ELR (cell line): ENCODE results near the gene ADAMTSL3.

Source experiments
- DNase-seq: peaks from one replicate; pipeline ENCODE4 v3.0.0-alpha.2; 2015; ENCODE audit warnings: low read depth

ADAMTSL3 gene

DNA sequence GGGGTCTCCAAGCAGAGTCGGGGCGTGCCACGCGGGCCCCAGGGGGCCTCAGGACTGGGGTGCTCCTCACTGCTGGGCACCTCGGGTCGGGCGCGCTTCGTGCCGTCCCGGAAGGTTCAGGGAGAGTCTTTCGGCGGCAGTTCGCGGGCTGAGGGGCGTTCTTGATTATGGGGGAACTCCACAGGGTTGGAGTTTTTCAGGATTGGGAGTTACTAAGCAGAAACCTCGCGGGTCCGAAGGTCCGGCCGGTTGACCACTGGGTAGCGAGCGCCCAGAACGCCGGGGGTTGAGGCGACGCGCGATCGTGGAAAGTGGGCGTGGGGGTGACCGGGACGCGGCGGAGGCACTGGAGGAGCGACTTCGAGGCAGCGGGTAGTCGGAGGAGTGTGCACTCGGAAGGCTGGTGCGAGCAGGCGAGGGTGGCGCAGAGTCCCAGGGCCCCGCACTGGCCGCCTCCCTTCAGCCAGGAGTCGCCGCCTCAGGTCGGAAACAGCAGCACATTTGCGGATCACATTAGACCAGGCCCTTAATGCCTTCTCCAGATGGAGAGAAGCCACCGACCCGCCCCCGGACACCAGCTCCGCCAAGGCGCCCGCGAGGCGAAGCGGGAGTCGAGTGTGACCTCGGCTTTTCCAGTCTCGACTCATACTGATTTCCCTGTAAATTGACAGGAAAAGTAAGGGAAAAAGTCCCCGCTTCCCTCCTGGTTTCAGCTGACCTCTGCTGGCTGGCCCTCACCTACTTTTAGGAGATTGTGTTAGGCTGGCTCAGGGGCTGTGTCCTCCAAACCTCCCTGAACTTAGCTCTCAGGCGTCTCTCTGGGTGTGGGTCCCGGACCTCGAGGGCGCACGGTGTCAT is 685 bp downstream of the ADAMTSL3 start:
- DNase-seq, result no peak

DNA sequence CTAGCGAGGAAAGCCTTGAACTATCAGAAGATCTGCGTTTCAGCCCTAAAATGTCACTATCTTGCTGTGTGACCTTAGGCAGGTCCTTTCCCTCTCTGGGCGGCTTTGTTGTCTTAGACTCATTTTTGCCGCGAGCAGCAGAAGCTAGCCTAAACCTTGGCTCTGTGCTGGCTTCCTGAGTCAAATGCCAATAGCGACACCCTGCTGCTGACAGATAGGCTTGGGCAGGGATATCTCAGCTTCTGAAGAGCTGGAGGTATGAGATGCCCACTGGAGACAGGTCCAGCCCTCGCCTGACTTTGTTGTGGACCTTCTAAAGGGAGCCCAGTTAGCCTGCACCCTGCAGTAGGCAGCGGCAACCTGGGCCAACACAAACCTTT is 1.3 kb downstream of the ADAMTSL3 start:
- DNase-seq, result no peak

DNA sequence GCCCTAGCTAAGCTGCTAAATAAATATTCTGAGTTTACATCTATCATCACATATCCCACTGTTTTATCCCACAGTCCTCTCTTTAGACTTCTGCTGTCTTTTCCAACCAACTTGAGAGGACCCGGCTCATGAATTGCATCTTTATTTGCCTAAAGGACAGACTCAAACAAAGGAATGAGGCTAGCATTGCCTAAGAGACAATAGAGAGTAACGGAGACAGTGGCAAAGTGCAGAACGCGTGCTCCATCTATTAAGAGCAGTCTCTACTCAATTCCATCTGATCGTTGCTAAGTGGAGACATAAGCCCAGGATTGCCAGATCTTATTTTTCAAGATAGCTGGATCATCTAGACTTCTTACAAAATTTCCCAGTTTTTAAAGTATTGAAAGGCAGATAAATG is 2.3 kb downstream of the ADAMTSL3 start:
- no peak for DNase-seq

- no peak for DNase-seq
Observed at GRCh38 chr15:83656943-83657528, 3.1 kb downstream of the ADAMTSL3 start.

DNA sequence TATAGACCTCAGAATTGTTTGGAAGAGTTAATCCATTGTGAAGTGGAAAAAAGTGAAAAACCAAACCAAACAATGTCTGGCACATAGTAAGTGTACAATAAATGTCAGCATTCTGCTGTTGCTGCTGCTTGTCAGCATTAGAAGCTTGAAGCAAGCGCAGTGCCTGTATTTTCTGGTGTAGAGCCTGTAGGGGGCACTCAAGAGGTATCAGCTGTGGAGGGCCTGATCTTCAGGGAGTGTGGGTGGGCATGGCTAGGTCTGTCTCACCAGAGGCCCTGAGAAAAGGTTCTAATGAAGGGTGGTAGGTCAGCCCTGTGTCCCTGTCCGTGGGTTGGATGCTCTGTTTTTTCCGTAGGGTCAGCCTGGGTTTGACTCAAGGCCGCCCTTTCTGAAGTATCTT is 3.6 kb downstream of the ADAMTSL3 start:
- DNase-seq, result no peak

GRCh38 chr15:83658430-83659416 is 4.8 kb downstream of the ADAMTSL3 start:
- no peak for DNase-seq

DNA sequence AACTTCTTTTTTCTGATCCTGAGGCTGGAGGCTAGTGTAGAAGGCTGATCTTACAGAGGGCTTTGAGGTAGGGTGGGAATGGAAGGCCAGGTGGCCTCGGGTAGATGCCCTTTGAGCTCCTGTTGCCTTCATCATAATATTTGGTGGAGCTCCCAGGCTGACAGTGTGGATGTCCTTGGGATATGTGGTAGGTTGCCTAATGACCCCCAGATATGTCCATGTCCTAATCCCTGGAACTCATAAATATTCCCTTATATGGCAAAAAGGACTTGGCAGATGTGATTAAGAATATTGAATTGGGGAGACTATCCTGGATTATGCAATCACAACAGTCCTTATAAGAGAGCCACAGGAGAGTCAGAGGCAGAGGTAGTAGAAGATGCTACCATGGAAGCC is 5.5 kb downstream of the ADAMTSL3 start:
- DNase-seq, result no peak

- no peak for DNase-seq
Observed at GRCh38 chr15:83665480-83665879, 11.6 kb downstream of the ADAMTSL3 start.

DNA sequence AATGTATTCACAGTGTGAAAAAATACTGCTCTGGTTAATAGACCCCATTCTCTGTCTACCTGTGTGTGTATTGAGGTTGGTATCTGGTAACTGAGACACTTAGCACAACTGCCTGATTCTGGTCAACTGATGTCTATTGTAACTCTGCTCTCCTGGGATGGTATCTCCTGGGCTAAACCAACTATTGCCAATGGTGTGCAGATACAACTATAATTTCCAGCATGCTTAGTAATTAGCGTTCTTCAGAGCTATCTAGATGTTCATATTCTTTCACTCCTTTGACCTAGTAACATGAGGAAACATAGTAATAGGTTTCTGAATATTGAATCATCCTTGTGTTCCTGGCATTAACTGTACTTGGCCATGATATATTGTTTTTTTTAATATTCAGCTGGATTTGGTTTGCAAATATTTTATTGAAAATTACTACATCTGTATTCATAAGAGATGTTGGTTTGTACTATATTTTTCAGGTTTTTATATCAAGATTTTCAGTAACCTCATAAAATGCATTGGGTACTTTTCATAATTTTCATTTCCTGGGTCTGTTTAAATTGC is 16.8 kb downstream of the ADAMTSL3 start:
- DNase-seq, result no peak

DNA sequence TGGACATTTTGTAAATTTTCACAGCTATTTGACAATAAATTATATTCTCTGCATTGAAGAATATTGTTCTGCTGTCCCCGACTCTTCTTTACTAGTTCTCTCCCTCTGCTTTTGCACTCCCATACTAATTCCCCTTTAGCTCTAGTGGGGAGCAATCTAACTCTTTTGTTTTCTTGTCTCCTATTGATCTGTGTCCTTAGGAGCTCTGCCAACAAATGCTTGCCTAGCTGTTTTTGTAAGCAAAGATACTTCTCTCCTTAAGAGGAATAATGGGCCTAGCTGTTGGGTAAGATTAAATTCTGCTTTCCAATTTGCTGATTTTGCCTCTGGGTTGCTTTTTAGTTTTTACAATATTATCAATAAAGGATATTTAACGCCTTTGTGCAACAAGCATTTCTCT is 17.7 kb downstream of the ADAMTSL3 start:
- DNase-seq, result no peak

DNA sequence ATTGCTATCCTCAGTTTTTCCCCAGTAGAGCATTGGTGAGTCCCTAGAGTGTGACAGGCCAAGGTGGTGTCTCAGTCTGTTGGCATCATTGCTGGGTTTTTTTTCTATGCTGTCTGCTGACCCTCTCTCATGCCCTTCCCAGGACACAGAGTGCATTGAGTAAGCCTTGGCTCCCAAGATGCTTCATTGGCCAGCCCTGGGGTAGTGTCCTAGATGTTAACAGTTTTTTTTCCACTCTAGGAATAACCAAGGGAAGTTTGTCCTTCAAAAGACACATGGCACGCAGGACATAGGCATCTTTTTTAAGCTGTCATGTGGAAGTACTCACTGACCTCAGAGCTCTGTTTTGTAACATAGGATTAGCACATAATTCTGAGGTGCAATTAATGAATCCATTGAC is 19.5 kb downstream of the ADAMTSL3 start:
- no peak for DNase-seq

GRCh38 chr15:83682476-83683088 is 28.7 kb downstream of the ADAMTSL3 start:
- DNase-seq, result no peak

DNA sequence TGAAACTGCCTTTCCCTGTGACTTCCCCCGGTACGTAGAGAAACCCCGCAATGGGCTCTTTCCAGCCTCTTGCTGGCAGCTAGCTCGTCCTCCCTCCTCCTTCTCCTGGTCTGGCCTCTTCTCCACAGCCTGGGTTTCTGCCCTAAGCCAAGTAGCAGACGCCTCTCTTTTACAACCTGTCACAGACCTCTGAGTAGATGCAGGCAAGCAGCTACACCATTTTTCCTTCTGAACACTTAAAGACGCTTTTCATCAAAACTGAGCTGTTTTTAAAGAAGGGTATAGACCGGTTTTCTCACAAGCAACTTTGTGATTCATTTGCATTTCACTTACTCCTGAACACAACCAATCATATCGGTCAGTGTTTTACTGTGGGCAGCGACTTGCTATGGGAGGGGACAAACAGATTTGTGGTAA is 32.0 kb downstream of the ADAMTSL3 start:
- no peak for DNase-seq

DNA sequence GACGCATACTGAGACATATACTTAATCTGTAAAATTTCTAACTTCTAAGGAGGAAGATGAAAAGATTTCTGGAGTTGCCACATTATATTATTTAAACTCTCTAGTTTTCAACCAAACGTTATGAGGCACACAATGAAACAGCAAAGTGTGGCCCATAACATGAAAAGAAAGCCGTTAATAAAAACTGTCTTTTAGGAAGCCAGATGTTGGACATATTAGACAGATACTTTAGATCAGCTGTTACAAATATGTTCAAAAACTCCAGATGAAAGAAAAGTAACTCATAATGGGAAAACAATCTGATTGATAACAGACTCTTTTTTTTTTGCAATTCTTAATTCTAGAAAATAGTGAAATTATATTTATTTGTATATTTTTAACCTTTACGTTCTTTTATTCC is 34.3 kb downstream of the ADAMTSL3 start:
- no peak for DNase-seq

DNA sequence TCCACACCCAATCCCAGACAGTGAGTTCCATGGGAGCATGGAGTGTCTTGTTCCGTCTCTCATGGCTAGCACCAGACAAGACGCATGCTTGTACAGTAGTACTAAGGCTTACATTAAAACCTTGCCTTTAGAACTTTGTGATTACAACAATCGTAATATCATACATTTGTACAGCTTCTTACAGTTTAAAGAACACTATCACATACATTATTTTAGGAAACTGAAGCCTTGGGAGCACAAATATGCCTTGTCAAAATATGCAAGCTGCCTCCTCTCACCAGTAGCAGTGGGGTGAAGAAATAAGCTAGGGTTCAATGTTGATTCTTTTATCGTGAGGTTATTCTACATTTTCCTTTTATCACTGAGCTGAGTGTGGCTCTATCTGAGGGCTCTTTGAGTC is 36.8 kb downstream of the ADAMTSL3 start:
- DNase-seq, result no peak

- DNase-seq, result no peak
Observed at GRCh38 chr15:83692746-83693581, 39.0 kb downstream of the ADAMTSL3 start.

GRCh38 chr15:83694015-83694414 is 40.1 kb downstream of the ADAMTSL3 start:
- peak; percentile 8 for DNase-seq

DNA sequence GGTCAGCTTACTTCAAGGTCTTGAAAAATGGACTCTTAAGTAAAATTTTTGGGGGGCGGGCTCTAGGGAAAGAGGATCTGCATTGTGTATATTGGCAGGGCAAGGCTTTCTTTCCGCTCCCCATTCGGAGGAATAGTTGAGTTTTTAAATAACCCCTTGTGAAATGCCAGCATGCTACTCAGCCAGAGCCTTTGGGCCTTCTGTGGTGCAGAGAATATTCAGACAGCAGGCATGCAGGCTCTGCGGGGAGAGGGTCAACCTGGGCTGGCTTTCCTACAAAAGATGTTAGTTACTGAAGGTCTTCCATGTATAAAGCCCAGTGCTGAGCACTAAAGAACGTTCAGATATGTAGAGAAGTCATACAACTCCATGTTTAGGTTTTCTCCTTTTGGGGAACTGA is 40.6 kb downstream of the ADAMTSL3 start:
- no peak for DNase-seq

GRCh38 chr15:83695246-83695645 is 41.3 kb downstream of the ADAMTSL3 start:
- no peak for DNase-seq

DNA sequence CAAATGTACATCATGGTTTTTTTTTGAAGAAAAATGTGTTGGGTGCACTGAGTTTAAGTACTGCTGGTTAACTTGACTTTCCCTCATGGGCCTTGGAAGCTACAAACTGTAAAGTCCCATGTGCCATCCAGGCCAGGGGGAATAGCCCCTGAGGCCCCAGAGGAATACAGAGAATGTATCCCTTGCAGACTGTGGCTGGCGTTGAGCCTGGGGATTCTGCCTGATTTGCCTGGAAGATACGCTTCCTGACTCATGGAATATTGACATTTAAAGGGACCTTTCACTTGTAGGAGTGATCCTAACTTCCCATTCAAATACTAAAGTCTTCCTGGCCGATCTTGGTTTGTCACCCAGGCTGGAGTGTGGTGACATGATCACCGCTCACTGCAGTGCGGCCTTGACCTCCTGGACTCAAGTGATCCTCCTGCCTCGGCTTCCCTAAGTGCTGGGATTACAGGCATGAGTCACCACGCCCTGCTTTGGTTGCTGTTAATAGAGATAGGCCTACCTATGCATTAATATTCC is 42.0 kb downstream of the ADAMTSL3 start:
- DNase-seq, result peak; percentile 0

GRCh38 chr15:83697716-83698115 is 43.8 kb downstream of the ADAMTSL3 start:
- DNase-seq, result no peak
